HFFc6 (cell line): ENCODE data around the gene ZC3H8. TPM values are rescaled to one million over a fixed set of nuclear protein-coding genes. Genes with fewer than 3 reads are reported as not detected.
A peak's percentile ranks its signal among the peaks of the same experiment; 100 is the strongest.

Experiments used
- DNase-seq: peaks from one replicate; pipeline ENCODE4 v3.0.0-alpha.2; 2018
- H3K27ac Mint-ChIP-seq: 2 replicates; pipeline ENCODE4 v1.8.0; 2020; ENCODE audit warnings: mild to moderate bottlenecking, mixed read lengths
- H3K27me3 Mint-ChIP-seq: 2 replicates; pipeline ENCODE4 v1.8.0; 2021; ENCODE audit warnings: mild to moderate bottlenecking, moderate library complexity, mixed read lengths; ENCODE audit not compliant: insufficient read depth
- H3K36me3 Mint-ChIP-seq: 2 replicates; pipeline ENCODE4 v1.8.0; 2021; ENCODE audit warnings: low read depth, mixed read lengths
- H3K4me1 Mint-ChIP-seq: 2 replicates; pipeline ENCODE4 v1.8.0; 2020; ENCODE audit warnings: low read depth, mixed read lengths
- H3K4me3 Mint-ChIP-seq: 2 replicates; pipeline ENCODE4 v1.8.0; 2020; ENCODE audit warnings: mild to moderate bottlenecking, moderate library complexity, mixed read lengths
- H3K9me3 Mint-ChIP-seq: 2 replicates; pipeline ENCODE4 v1.8.0; 2020; ENCODE audit warnings: mild to moderate bottlenecking, mixed read lengths
- total RNA-seq, 6 experiments: library from RNA; stranded (reverse); fragmentation: NEBNext Ultra II Directional; extraction: Animal tissue kit (Norgen Biotek cat#: 25700); gene quantifications; 2 replicates in 1 of 6; 3 replicates in 5 of 6; pipeline ENCODE4 v1.2.3, GENCODE V29; 2021
- TF ChIP-seq, protein P1 (sequence below): fragments of 200-600 bp; sonication (generic); IDR thresholded peaks from 2 replicates; pipeline ENCODE4 v1.5.0; 2021; ENCODE audit warnings: antibody characterized with exemption, mild to moderate bottlenecking

Gene ZC3H8
- total RNA-seq, 6 experiments from 2014 or later: 1.9 to 4.3 (median 3.4) TPM

DNA sequence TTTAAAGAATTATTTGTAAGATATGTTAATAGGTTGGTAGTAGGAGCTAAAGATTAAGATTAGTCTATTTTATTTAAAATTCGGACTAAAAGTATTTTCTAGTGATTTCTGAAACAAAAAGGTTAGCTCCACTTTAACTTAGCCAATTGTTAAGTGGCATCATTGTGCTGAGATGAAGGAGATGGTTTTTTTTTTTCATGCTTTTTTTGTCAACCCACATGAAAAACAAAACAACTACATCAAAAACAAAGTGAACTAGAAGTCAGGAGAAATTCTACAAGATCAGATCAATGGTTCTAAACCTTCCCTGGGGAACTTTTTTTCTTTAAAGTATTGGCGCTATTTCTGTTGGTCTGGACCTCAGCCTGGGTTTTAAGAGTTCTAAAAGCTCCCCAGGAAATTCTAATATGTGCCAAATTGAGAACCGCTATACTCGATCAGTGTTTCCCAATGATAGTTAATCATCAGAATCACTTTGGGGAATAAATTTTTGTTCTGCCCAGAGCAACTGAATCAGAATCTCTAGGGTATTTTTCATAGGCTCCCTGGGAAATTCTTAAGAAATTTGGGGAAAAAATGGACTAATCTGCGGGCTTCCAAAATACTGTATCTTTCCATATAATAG, 22.9 kb upstream of the ZC3H8 start:
- Mint-ChIP-seq H3K27ac (no peak overlapping the region), H3K36me3 (no peaks in the 10 kb centered on the region), H3K4me3 (no peak overlapping the region), H3K9me3 (no peaks in the 10 kb centered on the region), H3K27me3 (no peaks in the 10 kb centered on the region), H3K4me1 (peaks cover 12% of the 10 kb centered on the region)
- TF ChIP-seq, protein P1, sequence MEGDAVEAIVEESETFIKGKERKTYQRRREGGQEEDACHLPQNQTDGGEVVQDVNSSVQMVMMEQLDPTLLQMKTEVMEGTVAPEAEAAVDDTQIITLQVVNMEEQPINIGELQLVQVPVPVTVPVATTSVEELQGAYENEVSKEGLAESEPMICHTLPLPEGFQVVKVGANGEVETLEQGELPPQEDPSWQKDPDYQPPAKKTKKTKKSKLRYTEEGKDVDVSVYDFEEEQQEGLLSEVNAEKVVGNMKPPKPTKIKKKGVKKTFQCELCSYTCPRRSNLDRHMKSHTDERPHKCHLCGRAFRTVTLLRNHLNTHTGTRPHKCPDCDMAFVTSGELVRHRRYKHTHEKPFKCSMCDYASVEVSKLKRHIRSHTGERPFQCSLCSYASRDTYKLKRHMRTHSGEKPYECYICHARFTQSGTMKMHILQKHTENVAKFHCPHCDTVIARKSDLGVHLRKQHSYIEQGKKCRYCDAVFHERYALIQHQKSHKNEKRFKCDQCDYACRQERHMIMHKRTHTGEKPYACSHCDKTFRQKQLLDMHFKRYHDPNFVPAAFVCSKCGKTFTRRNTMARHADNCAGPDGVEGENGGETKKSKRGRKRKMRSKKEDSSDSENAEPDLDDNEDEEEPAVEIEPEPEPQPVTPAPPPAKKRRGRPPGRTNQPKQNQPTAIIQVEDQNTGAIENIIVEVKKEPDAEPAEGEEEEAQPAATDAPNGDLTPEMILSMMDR: no peak
- no peak for DNase-seq

DNA sequence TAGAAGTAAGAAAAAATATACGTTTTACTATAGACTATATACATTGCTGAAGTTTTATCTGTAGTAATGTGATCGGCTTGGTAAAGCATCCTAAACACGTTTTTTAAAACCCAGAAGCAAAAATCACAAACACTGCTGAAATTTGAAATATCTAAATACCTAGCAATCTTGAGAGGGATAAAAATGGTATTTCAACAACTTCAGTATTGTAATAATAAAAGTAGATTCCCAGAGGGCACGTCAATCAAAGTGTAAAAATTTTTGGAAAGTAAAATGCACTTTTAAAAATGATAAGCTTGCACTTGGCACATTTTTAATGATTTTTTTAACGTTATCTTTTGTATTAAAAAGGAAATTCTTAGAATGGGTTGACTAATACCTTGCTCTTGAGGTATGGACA, 22.1 kb upstream of the ZC3H8 start:
- TF ChIP-seq, protein P1: no peak
- Mint-ChIP-seq H3K4me3 (no peak overlapping the region; the same call in 1 of the 2 replicates), H3K4me1 (peaks cover 12% of the 10 kb centered on the region), H3K27ac (no peak overlapping the region), H3K27me3 (no peaks in the 10 kb centered on the region), H3K36me3 (no peaks in the 10 kb centered on the region), H3K9me3 (no peaks in the 10 kb centered on the region)
- DNase-seq: no peak

DNA sequence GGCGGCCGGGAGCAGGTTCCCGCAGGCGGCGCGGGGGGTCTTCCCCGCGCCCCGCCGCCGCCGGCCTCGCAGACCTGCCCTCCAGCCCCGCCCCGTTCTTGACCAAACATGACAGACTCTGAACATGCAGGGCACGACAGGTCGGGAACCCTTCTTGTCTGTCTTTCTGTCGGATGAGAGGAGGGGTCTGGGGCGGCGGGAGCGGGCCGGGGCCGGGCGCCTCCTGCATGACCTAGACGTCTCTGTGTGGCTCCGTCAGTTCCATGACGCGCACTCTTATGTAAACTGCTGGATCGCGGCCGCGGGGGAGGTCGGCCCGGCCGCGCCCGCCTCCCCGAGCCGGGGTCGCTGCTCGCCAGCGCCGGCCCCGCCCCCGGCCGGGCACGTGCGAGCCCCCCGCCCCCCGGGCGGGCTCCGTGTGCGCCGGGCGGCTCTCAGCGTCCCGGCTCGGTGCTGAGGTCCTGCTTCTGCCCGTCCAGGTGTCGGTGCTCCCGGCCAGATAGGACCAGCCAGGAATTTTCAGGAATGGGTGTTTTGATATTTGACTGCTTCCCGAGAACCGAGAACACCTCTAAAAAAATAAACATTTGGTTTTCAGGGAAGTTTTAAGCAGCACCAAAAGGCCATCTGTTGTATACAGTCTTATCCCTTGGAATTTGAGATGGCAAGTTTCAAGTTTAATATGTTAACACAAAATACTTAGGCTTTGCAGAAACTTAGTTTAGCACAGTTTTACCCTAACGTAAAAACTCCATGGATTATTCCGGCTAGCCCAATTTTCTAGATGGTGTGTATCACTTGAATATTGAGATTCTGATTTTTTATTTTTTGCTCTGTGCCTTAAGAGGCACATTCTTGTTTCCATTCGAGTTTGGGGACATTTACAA, 21.3 kb upstream of the ZC3H8 start:
- TF ChIP-seq, protein P1: no peak
- peak overlapping the region; percentile 95 for H3K27ac Mint-ChIP-seq

DNA sequence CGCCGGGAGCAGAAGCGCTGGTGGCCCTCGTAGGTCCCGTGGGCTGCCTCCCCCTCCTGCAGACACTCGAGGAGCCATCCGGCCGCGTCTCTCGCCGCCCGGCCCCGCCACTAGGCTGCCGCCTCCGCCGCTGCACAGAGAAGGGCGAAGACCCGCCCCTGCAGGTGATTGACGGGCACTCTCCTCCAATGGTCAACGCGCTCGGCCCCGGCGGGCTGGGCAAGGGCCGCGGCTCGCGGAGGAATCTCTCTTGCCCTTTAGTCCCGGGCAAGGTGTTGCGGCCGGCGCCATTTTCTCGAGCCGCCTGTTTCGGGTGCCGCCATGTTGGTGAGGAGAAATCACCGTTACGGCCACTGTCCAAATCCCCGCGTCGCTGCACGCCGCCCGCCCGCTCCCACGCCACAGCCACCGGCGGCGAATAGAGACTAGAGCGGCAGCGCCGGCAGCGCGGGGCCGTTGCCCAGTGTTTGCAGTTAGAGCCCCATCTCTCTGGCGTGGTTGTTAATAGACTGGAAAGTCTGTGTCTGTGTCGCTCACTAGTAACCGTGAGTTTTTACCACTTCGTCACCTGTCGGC, 20.6 kb upstream of the ZC3H8 start, which contains the start of gene ZC3H6:
Gene ZC3H6 (plus strand): TSS at position 287 of the 576 bp plus-strand sequence. CDS start 398 bp downstream, outside the sequence.
- no peaks in the 10 kb centered on the region for H3K36me3 Mint-ChIP-seq
- TF ChIP-seq, protein P1: no peak; the same call in 1 of the 2 replicates
- H3K27ac Mint-ChIP-seq: peak within 1 kb of the TSS; percentile 95
- H3K4me1 Mint-ChIP-seq: peaks cover 12% of the 10 kb centered on the region
- no peaks in the 10 kb centered on the region for H3K9me3 Mint-ChIP-seq
- DNase-seq: peak; percentile 99
- H3K4me3 Mint-ChIP-seq: peak within 1 kb of the TSS; percentile 92
- no peaks in the 10 kb centered on the region; the same call in 1 of the 2 replicates for H3K27me3 Mint-ChIP-seq

More for the DNA sequence above, 21.3 kb upstream of the ZC3H8 start:
- no peaks in the 10 kb centered on the region for H3K36me3 Mint-ChIP-seq
- H3K27me3 Mint-ChIP-seq: no peaks in the 10 kb centered on the region
- H3K4me3 Mint-ChIP-seq: peak overlapping the region; percentile 92
- DNase-seq: peak; percentile 60
- peaks cover 12% of the 10 kb centered on the region for H3K4me1 Mint-ChIP-seq
- H3K9me3 Mint-ChIP-seq: no peaks in the 10 kb centered on the region

DNA sequence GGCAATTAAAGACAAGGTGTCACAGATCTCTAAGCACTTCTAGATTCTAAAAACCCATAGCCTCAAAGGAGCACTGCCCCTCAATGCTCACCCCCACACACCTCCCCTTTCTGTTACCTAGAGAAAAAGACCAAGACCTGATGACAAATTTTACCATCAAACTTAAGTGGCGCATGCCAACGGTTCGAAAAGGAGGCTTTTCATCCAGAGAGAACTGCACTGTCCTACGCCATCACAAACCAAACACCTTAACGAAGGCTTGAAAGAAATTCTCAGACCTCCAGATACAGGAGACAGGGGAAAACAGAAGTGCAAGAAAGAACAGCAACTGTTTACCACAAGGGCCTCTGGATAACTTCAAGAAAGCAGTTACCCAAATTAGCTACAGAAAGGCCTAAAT, 18.5 kb upstream of the ZC3H8 start:
- Mint-ChIP-seq H3K4me3 (no peak overlapping the region), H3K27me3 (no peaks in the 10 kb centered on the region; the same call in 1 of the 2 replicates), H3K27ac (no peak overlapping the region), H3K9me3 (no peaks in the 10 kb centered on the region), H3K36me3 (no peaks in the 10 kb centered on the region), H3K4me1 (peaks cover 12% of the 10 kb centered on the region)
- no peak for DNase-seq
- TF ChIP-seq, protein P1: no peak
